Liver (tissue), 2 donors: Measurements from ENCODE around the gene PNPLA2.

Experiments
- YY1 ChIP-seq: IDR thresholded peaks from 2 replicates; pipeline ENCODE4 v1.6.1; 2016; ENCODE audit warnings: antibody characterized with exemption, mild to moderate bottlenecking
- TF ChIP-seq, protein P1 (sequence below): fragments of 150-350 bp; IDR thresholded peaks from 2 replicates; pipeline ENCODE4 v1.5.1; 2017; ENCODE audit warnings: improper control_type of control experiment, low read depth, low read length; ENCODE audit not compliant: missing input control
- TF ChIP-seq, protein P2 (sequence below): IDR thresholded peaks from 2 replicates; pipeline ENCODE4 v1.6.1; 2016; ENCODE audit warnings: antibody characterized with exemption
- TF ChIP-seq, protein P3 (sequence below): IDR thresholded peaks from 2 replicates; pipeline ENCODE4 v1.6.1; 2016; ENCODE audit warnings: antibody characterized with exemption, mild to moderate bottlenecking
- TF ChIP-seq, protein P4 (sequence below): IDR thresholded peaks from 2 replicates; pipeline ENCODE4 v1.6.1; 2016; ENCODE audit warnings: antibody characterized with exemption
- donor health status: healthy.

DNA sequence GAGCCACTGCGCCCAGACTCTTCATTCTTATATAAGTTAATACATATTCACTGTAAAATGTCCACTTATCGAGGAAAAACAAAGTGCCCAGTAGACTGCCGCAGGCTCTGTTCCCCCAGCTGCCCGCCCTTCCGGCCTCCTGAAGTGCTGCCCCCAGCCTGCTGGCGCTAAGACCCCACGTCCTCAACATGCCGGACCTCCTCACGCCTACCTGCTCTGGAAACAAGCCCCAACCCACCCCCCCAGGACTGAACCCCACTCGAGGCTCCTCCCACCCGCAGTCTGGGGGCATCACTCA lies 42.5 kb upstream of the PNPLA2 start:
- TF ChIP-seq, protein P1, sequence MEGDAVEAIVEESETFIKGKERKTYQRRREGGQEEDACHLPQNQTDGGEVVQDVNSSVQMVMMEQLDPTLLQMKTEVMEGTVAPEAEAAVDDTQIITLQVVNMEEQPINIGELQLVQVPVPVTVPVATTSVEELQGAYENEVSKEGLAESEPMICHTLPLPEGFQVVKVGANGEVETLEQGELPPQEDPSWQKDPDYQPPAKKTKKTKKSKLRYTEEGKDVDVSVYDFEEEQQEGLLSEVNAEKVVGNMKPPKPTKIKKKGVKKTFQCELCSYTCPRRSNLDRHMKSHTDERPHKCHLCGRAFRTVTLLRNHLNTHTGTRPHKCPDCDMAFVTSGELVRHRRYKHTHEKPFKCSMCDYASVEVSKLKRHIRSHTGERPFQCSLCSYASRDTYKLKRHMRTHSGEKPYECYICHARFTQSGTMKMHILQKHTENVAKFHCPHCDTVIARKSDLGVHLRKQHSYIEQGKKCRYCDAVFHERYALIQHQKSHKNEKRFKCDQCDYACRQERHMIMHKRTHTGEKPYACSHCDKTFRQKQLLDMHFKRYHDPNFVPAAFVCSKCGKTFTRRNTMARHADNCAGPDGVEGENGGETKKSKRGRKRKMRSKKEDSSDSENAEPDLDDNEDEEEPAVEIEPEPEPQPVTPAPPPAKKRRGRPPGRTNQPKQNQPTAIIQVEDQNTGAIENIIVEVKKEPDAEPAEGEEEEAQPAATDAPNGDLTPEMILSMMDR: no peak
- TF ChIP-seq, protein P2, sequence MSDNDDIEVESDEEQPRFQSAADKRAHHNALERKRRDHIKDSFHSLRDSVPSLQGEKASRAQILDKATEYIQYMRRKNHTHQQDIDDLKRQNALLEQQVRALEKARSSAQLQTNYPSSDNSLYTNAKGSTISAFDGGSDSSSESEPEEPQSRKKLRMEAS: no peak
- TF ChIP-seq YY1: no peak
- TF ChIP-seq, protein P3, sequence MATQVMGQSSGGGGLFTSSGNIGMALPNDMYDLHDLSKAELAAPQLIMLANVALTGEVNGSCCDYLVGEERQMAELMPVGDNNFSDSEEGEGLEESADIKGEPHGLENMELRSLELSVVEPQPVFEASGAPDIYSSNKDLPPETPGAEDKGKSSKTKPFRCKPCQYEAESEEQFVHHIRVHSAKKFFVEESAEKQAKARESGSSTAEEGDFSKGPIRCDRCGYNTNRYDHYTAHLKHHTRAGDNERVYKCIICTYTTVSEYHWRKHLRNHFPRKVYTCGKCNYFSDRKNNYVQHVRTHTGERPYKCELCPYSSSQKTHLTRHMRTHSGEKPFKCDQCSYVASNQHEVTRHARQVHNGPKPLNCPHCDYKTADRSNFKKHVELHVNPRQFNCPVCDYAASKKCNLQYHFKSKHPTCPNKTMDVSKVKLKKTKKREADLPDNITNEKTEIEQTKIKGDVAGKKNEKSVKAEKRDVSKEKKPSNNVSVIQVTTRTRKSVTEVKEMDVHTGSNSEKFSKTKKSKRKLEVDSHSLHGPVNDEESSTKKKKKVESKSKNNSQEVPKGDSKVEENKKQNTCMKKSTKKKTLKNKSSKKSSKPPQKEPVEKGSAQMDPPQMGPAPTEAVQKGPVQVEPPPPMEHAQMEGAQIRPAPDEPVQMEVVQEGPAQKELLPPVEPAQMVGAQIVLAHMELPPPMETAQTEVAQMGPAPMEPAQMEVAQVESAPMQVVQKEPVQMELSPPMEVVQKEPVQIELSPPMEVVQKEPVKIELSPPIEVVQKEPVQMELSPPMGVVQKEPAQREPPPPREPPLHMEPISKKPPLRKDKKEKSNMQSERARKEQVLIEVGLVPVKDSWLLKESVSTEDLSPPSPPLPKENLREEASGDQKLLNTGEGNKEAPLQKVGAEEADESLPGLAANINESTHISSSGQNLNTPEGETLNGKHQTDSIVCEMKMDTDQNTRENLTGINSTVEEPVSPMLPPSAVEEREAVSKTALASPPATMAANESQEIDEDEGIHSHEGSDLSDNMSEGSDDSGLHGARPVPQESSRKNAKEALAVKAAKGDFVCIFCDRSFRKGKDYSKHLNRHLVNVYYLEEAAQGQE: no peak
- TF ChIP-seq, protein P4, sequence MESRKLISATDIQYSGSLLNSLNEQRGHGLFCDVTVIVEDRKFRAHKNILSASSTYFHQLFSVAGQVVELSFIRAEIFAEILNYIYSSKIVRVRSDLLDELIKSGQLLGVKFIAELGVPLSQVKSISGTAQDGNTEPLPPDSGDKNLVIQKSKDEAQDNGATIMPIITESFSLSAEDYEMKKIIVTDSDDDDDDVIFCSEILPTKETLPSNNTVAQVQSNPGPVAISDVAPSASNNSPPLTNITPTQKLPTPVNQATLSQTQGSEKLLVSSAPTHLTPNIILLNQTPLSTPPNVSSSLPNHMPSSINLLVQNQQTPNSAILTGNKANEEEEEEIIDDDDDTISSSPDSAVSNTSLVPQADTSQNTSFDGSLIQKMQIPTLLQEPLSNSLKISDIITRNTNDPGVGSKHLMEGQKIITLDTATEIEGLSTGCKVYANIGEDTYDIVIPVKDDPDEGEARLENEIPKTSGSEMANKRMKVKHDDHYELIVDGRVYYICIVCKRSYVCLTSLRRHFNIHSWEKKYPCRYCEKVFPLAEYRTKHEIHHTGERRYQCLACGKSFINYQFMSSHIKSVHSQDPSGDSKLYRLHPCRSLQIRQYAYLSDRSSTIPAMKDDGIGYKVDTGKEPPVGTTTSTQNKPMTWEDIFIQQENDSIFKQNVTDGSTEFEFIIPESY: no peak
